H9 (cell line): ENCODE measurements around the gene PAX3. TPM values are rescaled to one million over a fixed set of nuclear protein-coding genes. Genes with fewer than 3 reads are reported as not detected.

Source experiments
- DNase-seq: peaks from one replicate; pipeline ENCODE4 v3.0.0-alpha.2; 2017
- H2AFZ ChIP-seq: one replicate; pipeline ENCODE4 v1.6.1; 2013; ENCODE audit warnings: mild to moderate bottlenecking, low read length, control low read depth, moderate library complexity
- H2AK5ac ChIP-seq: 2 replicates; pipeline ENCODE4 v1.6.1; 2013; ENCODE audit warnings: low read length, control low read depth, mixed read lengths; ENCODE audit not compliant: insufficient read length
- H2BK120ac ChIP-seq: one replicate; pipeline ENCODE4 v1.6.1; 2013; ENCODE audit warnings: low read depth, mild to moderate bottlenecking, low read length, control low read depth, inconsistent platforms; ENCODE audit not compliant: poor library complexity, severe bottlenecking
- H2BK12ac ChIP-seq: 2 replicates; pipeline ENCODE4 v1.6.1; 2013; ENCODE audit warnings: low read length, control low read depth, mixed read lengths, low read depth; ENCODE audit not compliant: insufficient read length
- H2BK15ac ChIP-seq: 2 replicates; pipeline ENCODE4 v1.6.1; 2013; ENCODE audit warnings: low read depth, low read length, control low read depth
- H2BK20ac ChIP-seq: one replicate; pipeline ENCODE4 v1.6.1; 2013; ENCODE audit warnings: low read depth, mild to moderate bottlenecking, low read length, control low read depth, inconsistent platforms; ENCODE audit not compliant: poor library complexity, severe bottlenecking
- H2BK5ac ChIP-seq: 2 replicates; pipeline ENCODE4 v1.6.1; 2013; ENCODE audit warnings: low read length, control low read depth, mixed read lengths; ENCODE audit not compliant: insufficient read length
- H3K14ac ChIP-seq: 2 replicates; pipeline ENCODE4 v1.6.1; 2013; ENCODE audit warnings: low read length, control low read depth; ENCODE audit not compliant: insufficient read depth
- H3K18ac ChIP-seq: 2 replicates; pipeline ENCODE4 v1.6.1; 2013; ENCODE audit warnings: low read depth, mild to moderate bottlenecking, mixed read lengths, low read length, control low read depth; ENCODE audit not compliant: insufficient read length
- H3K23ac ChIP-seq: 2 replicates; pipeline ENCODE4 v1.6.1; 2013; ENCODE audit warnings: low read length, control low read depth, mixed read lengths, low read depth; ENCODE audit not compliant: insufficient read length
- H3K23me2 ChIP-seq: 2 replicates; pipeline ENCODE4 v1.6.1; 2013; ENCODE audit warnings: low read depth, mild to moderate bottlenecking, mixed read lengths, low read length, control low read depth; ENCODE audit not compliant: insufficient read length, poor library complexity, severe bottlenecking
- H3K27ac ChIP-seq: 2 replicates; pipeline ENCODE4 v1.5.1; 2013; ENCODE audit warnings: low read length, control low read depth, mixed read lengths, low read depth; ENCODE audit not compliant: insufficient read length
- H3K27me3 ChIP-seq: 2 replicates; pipeline ENCODE4 v1.6.1; 2013; ENCODE audit warnings: low read length, control low read depth, inconsistent platforms; ENCODE audit not compliant: insufficient read depth
- H3K4ac ChIP-seq: 2 replicates; pipeline ENCODE4 v1.6.1; 2013; ENCODE audit warnings: low read depth, mild to moderate bottlenecking, control low read depth, inconsistent platforms, low read length, moderate library complexity
- H3K4me1 ChIP-seq: 2 replicates; pipeline ENCODE4 v1.6.1; 2013; ENCODE audit warnings: low read length, control low read depth, inconsistent platforms; ENCODE audit not compliant: insufficient read depth
- H3K4me2 ChIP-seq: 2 replicates; pipeline ENCODE4 v1.6.1; 2013; ENCODE audit warnings: low read length, control low read depth, mixed read lengths; ENCODE audit not compliant: insufficient read length, insufficient read depth
- H3K56ac ChIP-seq: 2 replicates; pipeline ENCODE4 v1.6.1; 2013; ENCODE audit warnings: low read depth, mild to moderate bottlenecking, mixed read lengths, low read length, control low read depth; ENCODE audit not compliant: insufficient read length
- H3K79me1 ChIP-seq: 2 replicates; pipeline ENCODE4 v1.6.1; 2013; ENCODE audit warnings: low read depth, mild to moderate bottlenecking, moderate library complexity, low read length, control low read depth, inconsistent platforms; ENCODE audit not compliant: insufficient read depth, poor library complexity, severe bottlenecking
- H3K79me2 ChIP-seq: 2 replicates; pipeline ENCODE4 v1.6.1; 2013; ENCODE audit warnings: low read length, control low read depth, inconsistent platforms; ENCODE audit not compliant: insufficient read depth
- H3K9ac ChIP-seq: 2 replicates; pipeline ENCODE4 v1.6.1; 2013; ENCODE audit warnings: low read length, control low read depth, mixed read lengths; ENCODE audit not compliant: insufficient read length; ENCODE audit errors: extremely low read depth
- H3K9me3 ChIP-seq: one replicate; pipeline ENCODE4 v1.6.1; 2013; ENCODE audit warnings: low read depth, low read length, inconsistent platforms; ENCODE audit not compliant: control insufficient read depth
- H3T11ph ChIP-seq: one replicate; pipeline ENCODE4 v1.6.1; 2013; ENCODE audit warnings: mild to moderate bottlenecking, low read length, control low read depth, inconsistent platforms
- H4K20me1 ChIP-seq: one replicate; pipeline ENCODE4 v1.6.1; 2013; ENCODE audit not compliant: control insufficient read depth, insufficient read length, insufficient read depth
- H4K5ac ChIP-seq: 2 replicates; pipeline ENCODE4 v1.6.1; 2013; ENCODE audit warnings: low read depth, mild to moderate bottlenecking, mixed read lengths, low read length, control low read depth; ENCODE audit not compliant: insufficient read length
- H4K8ac ChIP-seq: replicated peaks from 2 replicates; pipeline ENCODE4 v1.6.1; 2013; ENCODE audit warnings: low read length, control low read depth, mixed read lengths, low read depth; ENCODE audit not compliant: insufficient read length
- H4K91ac ChIP-seq: 2 replicates; pipeline ENCODE4 v1.6.1; 2013; ENCODE audit warnings: low read depth, mild to moderate bottlenecking, moderate library complexity, mixed read lengths, low read length, control low read depth; ENCODE audit not compliant: insufficient read length
- H3K27ac Mint-ChIP-seq, 3 experiments: 2 replicates in 2 of 3; 3 replicates in 1 of 3; pipeline ENCODE4 v1.8.0; 2020 to 2021; ENCODE audit warnings: mixed read lengths in 3 of 3, mild to moderate bottlenecking in 1 of 3, moderate library complexity in 1 of 3
- H3K27me3 Mint-ChIP-seq: 2 replicates; pipeline ENCODE4 v1.8.0; 2021; ENCODE audit warnings: low read depth, mild to moderate bottlenecking, moderate library complexity, mixed read lengths
- H3K36me3 Mint-ChIP-seq, 3 experiments: 2 replicates in 2 of 3; 3 replicates in 1 of 3; pipeline ENCODE4 v1.8.0; 2020 to 2021; ENCODE audit warnings: low read depth in 3 of 3, mixed read lengths in 3 of 3; ENCODE audit not compliant: insufficient read depth in 1 of 3
- H3K4me1 Mint-ChIP-seq, 2 experiments: 2 replicates each; pipeline ENCODE4 v1.8.0; 2020; ENCODE audit warnings: mixed read lengths in 2 of 2
- H3K4me3 Mint-ChIP-seq, 2 experiments: 2 replicates in 1 of 2; 3 replicates in 1 of 2; pipeline ENCODE4 v1.8.0; 2020 to 2021; ENCODE audit warnings: mild to moderate bottlenecking in 2 of 2, mixed read lengths in 2 of 2, moderate library complexity in 1 of 2
- H3K9me3 Mint-ChIP-seq, 2 experiments: 2 replicates in 1 of 2; 3 replicates in 1 of 2; pipeline ENCODE4 v1.8.0; 2020; ENCODE audit warnings: mild to moderate bottlenecking in 2 of 2, mixed read lengths in 2 of 2, moderate library complexity in 1 of 2
- CTCF ChIP-seq: fragments of 200-600 bp; sonication (generic); conservative IDR thresholded peaks from 3 replicates; pipeline ENCODE4 v1.8.0; 2021; ENCODE audit warnings: antibody characterized with exemption, mild to moderate bottlenecking
- WGBS: extraction: QIAGEN DNeasy Blood & Tissue Kit; methylation state at CpG from one replicate; pipeline ENCODE4 v1.1.7; 2013; ENCODE audit warnings: missing lambda C conversion rate, low lambda C conversion rate, mixed read lengths; ENCODE audit not compliant: insufficient read length; ENCODE audit errors: extremely low coverage; 5-methylcytosine and 5-hydroxymethylcytosine counted together
- total RNA-seq: library from RNA; stranded (reverse); gene quantifications from 2 replicates; pipeline ENCODE4 v1.2.1, GENCODE V29; 2021

Gene PAX3
- total RNA-seq, 1 experiment from 2014 or later: not detected

- H3K27ac Mint-ChIP-seq: no peak overlapping the region
- Histone ChIP-seq H3K23me2 (peaks cover 10% of the 10 kb centered on the region), H4K91ac (no peak overlapping the region), H2BK120ac (no peak overlapping the region), H2BK12ac (no peak overlapping the region), H4K20me1 (no peaks in the 10 kb centered on the region), H3K9me3 (no peaks in the 10 kb centered on the region), H4K5ac (no peak overlapping the region), H2BK20ac (no peak overlapping the region), H3K23ac (no peak overlapping the region), H3K4me2 (no peak overlapping the region), H2AK5ac (no peak overlapping the region), H3K14ac (no peak overlapping the region), H3K56ac (no peak overlapping the region), H3K9ac (no peak overlapping the region), H3K4me1 (peaks cover 3% of the 10 kb centered on the region; the same call in 1 of the 2 replicates), H2AFZ (no peak overlapping the region), H3K79me1 (no peaks in the 10 kb centered on the region), H3K27me3 (peaks cover 99% of the 10 kb centered on the region), H2BK5ac (no peak overlapping the region), H3K27ac (no peak overlapping the region), H4K8ac (no peak overlapping the region), H3K4ac (no peak overlapping the region), H3T11ph (no peak overlapping the region), H3K79me2 (no peaks in the 10 kb centered on the region), H3K18ac (no peak overlapping the region), H2BK15ac (no peak overlapping the region)
- no peak for TF ChIP-seq CTCF
- DNase-seq: no peak
- H3K4me3 Mint-ChIP-seq: peak overlapping the region in 1 of 2 experiments; percentile 4; a peak in 2 of 5 replicates
- H3K36me3 Mint-ChIP-seq: no peaks in the 10 kb centered on the region
- peaks cover 100% of the 10 kb centered on the region for H3K27me3 Mint-ChIP-seq
- peaks cover 36 to 74% of the 10 kb centered on the region in 2 experiments for H3K4me1 Mint-ChIP-seq
- H3K9me3 Mint-ChIP-seq: peaks cover 2 to 19% of the 10 kb centered on the region in 2 experiments; a peak in 2 of 5 replicates
- WGBS: no CpG with 5 or more reads among the region's 36 CpGs
Measured at GRCh38 chr2:222296911-222297599, 1.7 kb downstream of the PAX3 start.
